HG02678 (cell line): ENCODE measurements around the gene NAB1.

Experiments
- ATAC-seq: cut with Tn5 transposase; IDR thresholded peaks from one replicate; pipeline ENCODE4 v1.9.1; 2021; ENCODE audit warnings: mild to moderate bottlenecking, moderate library complexity; ENCODE audit not compliant: unreplicated experiment

Gene NAB1

DNA sequence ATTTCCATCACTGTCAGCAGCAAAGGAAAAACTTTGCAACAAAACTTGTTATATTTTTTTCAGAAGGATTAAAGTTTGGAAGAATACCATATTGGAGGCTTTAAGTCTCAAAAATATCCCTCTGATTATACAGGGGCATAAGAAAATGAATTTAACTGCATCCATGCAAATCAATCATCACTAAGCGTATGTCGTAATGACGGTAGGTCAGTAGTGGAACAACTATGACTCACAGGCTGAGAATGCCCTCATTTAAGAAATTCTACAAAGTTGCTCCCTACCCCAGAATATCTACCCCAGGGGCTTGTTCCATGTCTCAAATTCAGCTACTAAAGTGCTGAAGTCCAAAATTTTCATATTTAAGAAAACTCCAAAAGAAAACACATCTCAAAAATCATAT is 12.5 kb upstream of the NAB1 start:
- ATAC-seq, result no peak

GRCh38 chr2:190637281-190637734 is 11.6 kb upstream of the NAB1 start:
- ATAC-seq, result no peak

GRCh38 chr2:190637903-190638618 is 10.8 kb upstream of the NAB1 start:
- no peak for ATAC-seq

GRCh38 chr2:190640117-190640516 is 8.8 kb upstream of the NAB1 start:
- no peak for ATAC-seq

DNA sequence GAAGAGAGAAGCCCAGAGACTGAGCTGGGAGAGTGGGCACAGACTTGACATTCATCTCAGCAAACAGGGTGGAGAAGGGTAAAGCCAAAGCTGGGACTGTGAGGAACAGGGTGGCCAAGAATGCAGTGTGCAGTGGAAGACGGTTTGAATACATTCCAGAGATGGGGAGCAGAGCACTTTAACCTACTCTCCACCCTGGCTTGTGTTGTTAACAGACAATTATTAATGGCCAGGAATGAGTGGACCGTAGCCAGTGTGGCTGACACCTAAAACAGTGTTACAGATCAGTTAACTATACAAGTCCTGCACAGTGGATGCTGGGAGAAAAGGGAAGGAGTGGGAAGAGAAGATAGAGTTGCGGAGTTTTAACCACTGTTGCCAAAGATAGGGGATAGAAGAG is 7.4 kb upstream of the NAB1 start:
- ATAC-seq, result no peak

GRCh38 chr2:190646780-190647522 is 1.9 kb upstream of the NAB1 start:
- ATAC-seq, result no peak

- ATAC-seq, result peak; percentile 68
Observed at GRCh38 chr2:190648289-190649034, 421 bp upstream of the NAB1 start.

- ATAC-seq, result no peak
Observed at GRCh38 chr2:190649798-190650390, 1.0 kb downstream of the NAB1 start.

DNA sequence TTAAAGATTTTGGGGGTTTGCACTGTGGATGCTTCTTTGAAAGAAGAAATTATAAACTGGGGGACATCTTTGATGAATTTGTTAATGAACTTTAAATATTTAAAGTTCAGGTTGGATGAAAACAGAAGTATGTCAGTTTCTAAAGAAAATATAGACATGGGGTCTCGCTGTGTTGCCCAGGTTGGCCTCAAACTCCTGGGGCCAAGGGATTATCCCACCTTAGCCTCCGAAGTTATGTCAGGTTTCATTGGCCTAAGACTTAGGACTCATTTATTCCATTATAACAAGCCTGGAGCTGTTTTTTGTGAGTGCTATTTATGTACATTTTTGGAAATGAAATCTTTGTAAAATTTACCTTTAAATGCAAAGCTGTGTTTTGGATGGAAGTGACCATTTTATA is 2.5 kb downstream of the NAB1 start:
- no peak for ATAC-seq

DNA sequence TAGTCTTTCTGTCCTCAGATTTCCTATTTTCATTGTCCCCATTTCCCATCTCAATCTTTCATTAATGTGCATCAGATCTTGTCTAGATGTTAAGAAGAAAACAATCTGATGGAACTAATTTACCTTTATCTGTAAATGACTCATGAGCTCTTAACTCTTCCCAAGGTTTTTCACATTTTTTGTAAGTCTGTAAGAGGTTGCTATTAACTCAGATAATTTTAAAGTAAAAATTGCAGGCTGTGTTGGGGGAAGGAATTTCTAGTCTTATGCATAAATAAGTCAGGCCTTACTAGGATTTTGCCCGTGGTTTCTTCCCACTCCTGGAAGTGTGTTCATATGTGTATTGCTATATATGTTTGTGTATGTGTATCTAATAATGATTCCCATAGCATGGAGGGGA is 4.3 kb downstream of the NAB1 start:
- no peak for ATAC-seq

DNA sequence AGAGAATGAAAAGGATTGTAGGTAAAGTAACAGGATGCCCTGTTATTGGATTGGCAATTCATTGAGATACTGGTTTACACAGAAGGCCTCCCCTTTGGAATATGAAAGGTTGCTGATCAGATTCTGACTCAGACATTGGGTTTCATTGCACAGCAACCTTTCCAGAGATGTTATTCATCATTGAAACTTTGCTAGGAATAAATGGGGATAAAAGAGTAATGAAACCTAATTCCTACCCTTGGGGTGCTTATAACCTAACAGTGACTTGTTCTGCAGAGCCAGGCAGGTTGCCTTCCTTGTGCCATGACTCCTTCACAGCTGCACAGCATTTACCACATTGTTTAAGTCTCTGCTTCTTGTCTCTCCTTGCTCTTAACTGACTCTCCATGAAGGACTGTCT is 5.0 kb downstream of the NAB1 start:
- ATAC-seq, result no peak

GRCh38 chr2:190655113-190655512 is 6.2 kb downstream of the NAB1 start:
- no peak for ATAC-seq

DNA sequence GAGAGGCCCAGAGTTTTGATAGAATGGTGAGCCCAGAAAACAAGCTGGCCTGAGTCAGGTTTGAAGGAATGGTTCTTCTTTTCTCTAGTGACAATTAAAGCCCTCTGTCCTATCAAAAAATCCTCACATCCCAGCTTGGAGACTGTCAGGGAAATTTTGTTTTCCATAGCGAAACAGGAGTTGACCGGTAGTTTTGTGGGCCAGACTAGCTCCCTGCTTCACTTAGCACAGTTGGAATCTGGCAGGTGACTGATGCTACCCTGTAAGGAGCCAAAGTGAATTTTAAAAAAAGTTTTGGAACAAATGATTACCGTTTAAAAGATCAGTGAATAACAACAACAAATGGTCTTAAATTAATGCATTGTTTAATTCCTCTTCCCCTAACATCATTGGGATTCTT is 6.7 kb downstream of the NAB1 start:
- ATAC-seq, result no peak

DNA sequence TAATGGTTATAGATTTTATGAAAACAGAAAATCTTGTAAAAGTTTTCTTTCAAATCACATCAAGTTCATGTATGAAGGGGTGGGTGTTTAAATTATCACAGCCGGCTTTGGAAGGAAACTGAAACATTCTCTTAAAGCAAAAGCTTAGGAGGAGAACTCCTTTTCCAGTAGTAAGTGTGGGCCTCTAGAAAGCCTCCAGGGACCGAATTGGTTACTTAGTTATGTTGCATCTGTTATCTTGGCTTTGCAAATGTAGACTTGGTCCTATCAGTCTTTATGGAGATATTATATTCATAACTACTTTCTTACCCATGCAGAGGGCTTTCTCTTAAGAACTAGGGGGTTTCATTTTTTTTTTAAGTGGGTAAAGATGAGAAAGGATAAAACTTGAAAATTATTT is 7.4 kb downstream of the NAB1 start:
- no peak for ATAC-seq

DNA sequence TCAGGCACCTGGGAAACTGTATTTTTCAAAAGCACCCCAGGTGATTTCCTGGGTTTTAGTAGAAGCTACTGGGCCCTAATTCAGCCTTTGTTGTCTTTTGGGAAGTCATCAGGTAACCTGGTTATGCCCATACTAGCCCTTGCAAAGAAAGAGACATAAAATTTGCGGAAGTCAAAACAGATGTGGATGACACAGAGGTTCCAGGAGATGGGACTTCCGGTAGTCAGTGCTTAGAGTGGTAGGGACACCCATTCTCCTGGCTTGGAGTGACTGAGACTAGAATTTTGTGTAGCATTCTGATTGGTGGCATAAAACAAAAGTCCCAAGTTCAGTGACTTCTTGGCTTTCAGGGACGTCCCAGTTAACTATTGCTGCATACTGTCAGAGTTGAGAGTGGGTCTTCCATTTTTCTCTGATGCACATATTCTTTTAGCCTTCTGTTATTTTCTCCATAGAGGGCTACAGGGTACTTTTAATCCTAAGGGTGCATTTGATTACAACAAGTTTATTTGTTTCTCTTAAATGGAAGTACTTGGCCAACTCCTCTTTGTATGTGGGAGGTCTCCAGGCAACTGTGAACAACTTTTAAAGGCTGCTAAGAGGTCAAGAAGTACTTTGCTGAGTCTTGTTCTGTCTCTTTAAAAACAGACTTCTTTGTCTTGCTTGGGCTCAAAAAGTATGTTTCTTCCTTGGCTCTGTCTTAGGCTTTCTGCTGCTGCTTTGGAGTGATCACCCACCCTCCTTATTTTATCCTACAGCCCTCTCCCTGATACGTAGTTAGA is 8.8 kb downstream of the NAB1 start:
- ATAC-seq, result no peak

GRCh38 chr2:190659553-190659952 is 10.7 kb downstream of the NAB1 start:
- no peak for ATAC-seq

GRCh38 chr2:190662754-190663153 is 13.9 kb downstream of the NAB1 start:
- ATAC-seq, result no peak

GRCh38 chr2:190663348-190663747 is 14.5 kb downstream of the NAB1 start:
- ATAC-seq, result no peak

DNA sequence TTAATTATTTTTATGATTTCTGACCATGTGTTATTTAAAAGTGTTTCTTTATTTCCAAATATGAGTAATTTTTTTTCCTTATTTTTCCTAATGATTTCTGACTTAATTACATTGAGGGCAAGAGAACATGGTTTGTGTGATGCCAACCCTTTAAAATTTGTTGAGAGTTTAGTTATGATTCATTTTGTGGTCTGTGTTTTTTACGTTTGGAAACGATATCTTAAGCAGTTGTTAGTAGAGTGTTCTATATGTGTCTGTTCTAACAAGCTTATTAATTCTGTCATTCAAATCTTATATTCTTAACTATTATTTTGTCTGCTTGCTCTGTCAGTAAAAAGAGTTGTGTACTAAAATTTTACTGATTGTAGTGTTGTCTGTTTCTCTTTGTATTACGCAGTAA is 15.0 kb downstream of the NAB1 start:
- no peak for ATAC-seq

GRCh38 chr2:190664240-190664639 is 15.4 kb downstream of the NAB1 start:
- ATAC-seq, result no peak

DNA sequence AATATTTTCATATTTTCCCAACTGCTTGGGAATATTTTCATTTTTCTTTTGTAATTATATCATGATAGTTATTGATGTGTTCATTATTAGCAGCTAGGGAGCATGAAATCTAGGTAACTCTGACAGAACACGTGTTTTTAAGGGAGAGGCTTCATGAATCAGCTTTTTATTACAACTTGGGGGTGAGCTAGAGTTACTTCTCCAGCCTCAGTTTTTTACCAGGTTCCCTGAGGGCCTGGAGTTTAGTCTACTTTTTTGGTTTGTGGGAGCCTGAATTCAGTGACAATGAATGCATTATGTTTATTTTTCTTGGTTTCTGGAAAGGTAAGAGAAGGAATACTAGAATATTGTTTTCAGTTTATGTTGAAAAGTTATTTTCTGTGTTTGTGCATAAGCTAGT is 18.0 kb downstream of the NAB1 start:
- ATAC-seq, result no peak
